A549 (cell line): ENCODE results near the gene DDX54.

ENCODE experiments used
- CTCF ChIP-seq: fragments of >200 bp; sonication (Bioruptor Twin); formaldehyde crosslinking; IDR thresholded peaks from 3 replicates; pipeline ENCODE4 v1.5.1; 2016
- RFX5 ChIP-seq: fragments of 450-650 bp; IDR thresholded peaks from 2 replicates; pipeline ENCODE4 v1.7.1; 2014; ENCODE audit warnings: antibody characterized with exemption, mild to moderate bottlenecking, moderate library complexity
- SMC3 ChIP-seq: fragments of >200 bp; sonication (Bioruptor Twin); formaldehyde crosslinking; IDR thresholded peaks from 3 replicates; pipeline ENCODE4 v1.6.1; 2018; ENCODE audit warnings: inconsistent platforms
- SREBF2 ChIP-seq: fragments of 450-650 bp; IDR thresholded peaks from 2 replicates; pipeline ENCODE4 v1.6.1; 2014; ENCODE audit warnings: mild to moderate bottlenecking, moderate library complexity

DNA sequence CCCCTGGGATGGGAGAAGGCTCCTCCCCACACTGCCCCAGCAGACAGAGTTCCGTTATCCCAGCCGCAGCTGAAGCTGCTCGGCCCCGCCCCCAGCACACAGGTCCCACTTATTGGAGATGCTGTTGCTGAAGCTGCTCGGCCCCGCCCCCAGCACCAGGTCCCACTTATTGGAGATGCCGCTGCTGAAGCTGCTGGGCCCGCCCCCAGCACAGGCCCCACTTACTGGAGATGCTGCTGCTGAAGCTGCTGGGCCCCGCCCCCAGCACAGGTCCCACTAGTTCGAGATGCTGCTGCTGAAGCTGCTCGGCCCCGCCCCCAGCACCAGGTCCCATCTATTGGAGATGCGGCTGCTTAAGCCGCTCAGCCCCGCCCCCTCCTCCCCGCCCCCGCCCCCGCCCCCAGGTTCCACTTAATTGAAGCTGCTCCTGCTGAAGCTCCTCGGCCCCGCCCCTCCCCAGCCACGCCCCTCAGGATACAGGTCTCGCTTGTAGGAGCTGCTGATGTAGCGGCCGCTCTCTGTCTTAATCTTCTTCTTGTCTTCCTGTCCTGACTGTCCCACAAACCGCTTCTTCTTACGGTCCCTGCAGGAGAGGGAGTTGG, 23.8 kb downstream of the DDX54 start:
- TF ChIP-seq RFX5 (no peak), CTCF (no peak), SMC3 (no peak), SREBF2 (no peak)
